Stimulated activated CD8-positive, alpha-beta memory T cell treated with anti-CD3 and anti-CD28 coated beads, Interleukin-7, amount 100 ng/mL, for 4 hours (primary cell): ENCODE measurements around the gene FAM174B.

ENCODE experiments used
- DNase-seq, 2 donors: peaks; one replicate each; pipeline ENCODE4 v3.0.0-alpha.2; 2020; ENCODE audit warnings: low read depth in 2 of 2

The FAM174B gene

DNA sequence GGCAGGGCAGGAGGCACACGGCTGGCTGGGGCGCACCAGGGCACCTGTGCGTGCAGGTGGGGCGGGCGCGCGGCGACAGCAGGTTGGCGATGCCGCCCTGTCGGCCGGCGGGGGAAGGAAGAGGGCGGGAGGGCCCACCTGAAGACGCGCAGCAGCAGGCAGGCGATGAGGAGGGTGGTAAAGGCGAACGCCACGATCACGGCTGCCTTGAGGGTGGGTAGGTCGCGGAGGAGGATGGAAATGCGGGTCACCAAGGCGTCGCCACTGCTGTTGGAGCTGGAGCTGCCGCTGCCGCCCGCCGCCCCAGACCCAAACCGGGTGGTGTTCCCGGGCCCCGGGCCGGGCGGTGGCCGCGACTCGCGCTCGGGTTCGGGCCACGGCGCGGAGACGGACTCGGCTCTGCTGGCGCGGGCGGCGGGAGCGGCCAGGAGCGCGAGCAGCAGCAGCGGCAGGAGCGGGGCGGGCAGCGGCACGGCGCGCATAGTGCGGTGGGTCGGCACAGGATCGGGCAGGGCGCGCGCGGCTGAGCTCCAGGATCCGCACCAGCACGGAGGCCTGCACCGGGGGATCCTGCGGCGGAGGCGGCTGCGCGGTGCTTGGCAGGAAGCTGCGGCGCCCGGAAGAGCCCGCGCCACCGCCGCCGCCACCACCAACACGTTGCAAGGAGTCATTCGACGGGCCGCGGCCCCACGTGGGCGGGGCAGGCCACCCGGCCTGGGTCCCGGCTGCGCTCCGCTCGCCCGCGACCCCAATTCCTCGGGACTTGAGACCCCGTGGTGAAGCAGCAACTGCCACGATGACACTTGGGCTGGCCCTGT, at the start of gene FAM174B:
Gene FAM174B, minus strand, starts transcription at position 598 of the 818 bp plus-strand sequence.
- peak in 1 of 2 donors; percentile 10 for DNase-seq

DNA sequence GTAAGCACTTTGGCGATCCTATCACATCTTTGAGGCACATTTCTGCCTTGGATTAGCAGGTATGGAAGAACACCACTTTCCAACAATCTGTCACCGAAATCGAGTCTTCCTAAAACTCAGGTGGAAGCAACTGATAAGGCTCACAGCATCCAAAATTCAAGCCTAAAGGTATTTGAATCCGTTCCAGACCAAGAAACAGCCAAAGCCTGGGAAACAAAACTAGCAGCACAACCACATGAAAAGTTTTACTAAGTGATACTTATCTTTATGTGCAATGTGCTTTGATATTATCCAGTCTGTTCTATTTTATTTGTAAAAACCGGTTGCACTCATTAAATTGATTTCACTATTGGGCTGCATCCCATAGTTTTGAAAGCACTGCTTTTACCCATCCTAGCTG, 40.5 kb upstream of the FAM174B start:
- no peak for DNase-seq

DNA sequence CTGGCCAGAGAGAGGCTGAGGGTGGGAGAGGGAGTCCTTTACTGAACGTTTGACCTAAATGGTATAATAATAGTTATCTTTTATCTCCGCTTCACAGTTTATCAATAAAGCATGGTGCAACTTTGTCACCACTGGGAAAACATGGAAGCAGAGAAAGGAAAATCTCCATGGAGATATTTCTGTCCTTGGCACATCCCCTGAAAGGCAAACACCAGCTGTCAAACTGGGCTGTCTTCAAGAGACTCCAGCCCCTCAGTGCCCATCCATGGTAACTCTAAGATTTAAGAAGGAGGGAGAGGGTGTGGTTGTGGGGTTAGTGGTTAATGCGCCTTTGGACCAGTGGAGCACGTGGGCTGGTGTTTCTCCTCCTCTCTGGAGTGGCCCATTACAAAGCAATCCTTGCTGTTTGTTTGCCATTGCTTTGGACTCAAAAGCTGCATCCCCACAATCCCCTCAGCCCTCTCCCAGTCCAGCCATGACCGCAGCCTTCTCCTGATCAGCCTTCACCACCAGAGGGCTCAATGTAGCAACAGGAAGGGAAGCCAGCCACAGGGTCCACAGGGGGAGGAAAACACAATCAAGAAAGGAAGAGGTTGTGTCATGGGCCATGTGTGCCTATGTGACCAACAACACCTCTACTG, 38.2 kb upstream of the FAM174B start:
- DNase-seq = no peak

DNA sequence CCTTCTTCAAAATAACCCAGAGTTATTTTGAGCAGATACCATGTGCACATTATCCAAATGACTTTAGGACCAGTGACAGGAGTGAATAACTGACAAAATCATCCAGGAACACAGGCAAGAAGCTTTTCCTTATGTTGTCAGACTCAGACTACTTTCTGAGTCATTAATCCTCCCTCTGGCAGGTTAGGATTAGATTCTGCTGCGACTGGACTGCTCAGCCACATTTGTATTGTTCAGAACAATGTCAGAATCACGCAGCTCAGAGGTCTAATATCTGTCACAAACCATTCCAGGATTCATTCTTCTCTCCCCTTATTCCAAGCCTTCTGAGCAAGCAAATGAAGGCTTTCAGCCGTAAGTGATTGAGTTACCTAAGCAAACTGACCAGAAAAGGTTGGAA, 34.8 kb upstream of the FAM174B start:
- no peak for DNase-seq

DNA sequence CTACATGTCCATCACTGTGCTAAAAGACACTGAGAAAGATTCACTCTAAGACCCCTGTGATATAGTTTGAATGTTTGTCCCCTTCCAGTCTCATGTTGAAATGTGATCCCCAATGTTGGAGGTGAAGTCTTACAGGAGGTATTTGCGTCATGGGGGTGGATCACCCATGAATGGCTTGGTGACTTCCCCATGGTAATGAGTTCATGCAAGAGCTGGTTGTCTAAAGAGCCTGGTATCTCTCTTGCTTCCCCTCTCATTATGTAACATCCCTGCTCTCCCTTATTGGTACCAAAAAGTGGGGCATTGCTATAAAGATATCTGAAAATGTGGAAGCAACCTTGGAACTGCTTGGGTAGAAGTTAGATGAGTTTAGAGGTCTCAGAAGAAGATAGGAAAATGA, 32.2 kb upstream of the FAM174B start:
- no peak for DNase-seq

DNA sequence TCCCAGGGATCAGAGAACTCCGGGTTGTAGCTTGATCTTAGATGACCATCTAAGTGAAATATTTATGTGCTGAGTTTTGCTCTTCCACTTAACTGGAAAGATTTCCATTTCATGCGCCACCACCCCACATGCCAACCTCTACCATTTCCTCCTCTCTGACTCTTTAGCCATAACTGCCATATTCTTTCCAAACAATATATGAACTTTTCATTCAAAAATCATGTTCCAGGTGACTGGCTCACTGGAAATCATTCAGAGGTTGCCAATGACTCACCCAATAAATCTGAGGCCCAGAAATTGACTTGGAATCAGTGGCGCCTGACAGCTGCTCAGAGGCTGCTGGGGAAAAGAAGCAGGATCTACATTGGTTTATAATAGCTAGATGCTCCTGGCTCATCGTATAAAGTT, 31.6 kb upstream of the FAM174B start:
- no peak for DNase-seq

DNA sequence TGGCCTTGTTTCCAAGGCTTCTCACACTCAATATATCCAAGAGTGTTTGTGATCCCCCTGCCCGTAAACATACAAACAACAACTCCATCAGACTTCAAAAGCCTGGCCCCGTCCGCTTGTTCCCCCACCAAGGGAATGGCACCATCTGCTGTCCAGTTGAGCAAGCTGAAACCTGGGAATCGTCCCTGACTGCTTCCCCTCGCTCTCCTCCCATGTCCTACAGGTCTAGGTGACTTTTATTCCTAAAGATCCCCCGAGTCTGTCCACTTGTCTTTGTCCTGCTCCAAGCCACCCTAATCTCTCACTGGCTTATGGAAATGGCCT, 27.9 kb upstream of the FAM174B start:
- DNase-seq = no peak

DNA sequence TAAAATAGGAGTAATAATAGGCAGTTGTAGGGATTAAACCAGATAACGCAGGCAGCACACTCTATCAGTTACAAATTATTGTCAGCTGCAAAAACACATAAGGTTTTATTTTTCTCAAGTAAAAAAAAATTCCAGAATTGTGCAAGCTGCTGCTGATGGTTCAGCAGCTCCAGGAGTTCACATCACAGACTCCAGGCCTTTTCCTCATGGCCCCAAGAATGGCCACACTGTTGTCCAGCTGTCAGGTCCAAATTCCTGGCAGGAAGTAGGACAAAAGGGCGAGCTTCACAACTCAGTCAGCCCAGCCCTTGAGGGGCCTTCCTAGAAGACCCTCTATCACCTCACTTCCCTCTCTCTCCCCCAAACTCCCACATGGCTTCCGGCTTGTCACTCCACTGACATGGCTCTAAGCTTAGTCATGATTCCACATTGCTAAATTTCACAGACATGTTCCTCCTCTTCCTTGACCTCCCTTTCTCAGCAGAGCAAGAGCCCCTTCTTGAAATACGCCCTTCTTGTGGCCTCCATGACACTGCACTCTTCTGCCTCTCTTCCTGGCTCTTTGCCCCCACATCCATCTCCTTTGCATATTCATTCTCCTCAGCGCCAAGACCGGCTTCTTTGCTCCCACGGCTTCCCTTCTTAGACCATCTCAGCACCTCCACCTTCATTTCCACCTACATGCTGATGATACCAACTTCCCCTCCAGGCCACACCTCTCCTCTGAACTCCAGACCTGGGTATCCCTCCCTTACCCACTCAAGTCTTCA, 27.4 kb upstream of the FAM174B start:
- no peak for DNase-seq

DNA sequence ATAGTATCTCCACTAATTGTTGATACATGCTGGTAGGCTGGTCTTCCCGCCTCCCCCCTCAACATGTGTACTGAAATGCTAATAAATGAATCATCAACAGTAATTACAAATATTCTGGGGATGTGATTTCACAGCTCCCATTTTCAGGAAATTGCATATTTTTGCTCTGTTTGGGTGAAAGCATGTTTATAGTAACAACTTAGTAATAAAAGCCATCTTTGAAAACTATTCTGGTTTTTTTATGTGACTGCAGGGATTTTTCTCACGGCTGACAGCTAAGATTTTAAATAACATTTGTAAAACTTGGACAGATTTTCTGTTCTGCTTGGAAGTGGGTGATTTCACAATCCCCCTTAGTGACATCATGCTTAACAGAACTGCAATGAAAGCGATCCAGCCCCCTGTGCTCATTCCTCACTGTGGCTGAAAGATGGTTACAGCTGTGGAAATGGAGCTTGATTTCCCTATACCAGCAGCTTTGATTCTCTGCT, 25.6 kb upstream of the FAM174B start:
- DNase-seq = no peak

DNA sequence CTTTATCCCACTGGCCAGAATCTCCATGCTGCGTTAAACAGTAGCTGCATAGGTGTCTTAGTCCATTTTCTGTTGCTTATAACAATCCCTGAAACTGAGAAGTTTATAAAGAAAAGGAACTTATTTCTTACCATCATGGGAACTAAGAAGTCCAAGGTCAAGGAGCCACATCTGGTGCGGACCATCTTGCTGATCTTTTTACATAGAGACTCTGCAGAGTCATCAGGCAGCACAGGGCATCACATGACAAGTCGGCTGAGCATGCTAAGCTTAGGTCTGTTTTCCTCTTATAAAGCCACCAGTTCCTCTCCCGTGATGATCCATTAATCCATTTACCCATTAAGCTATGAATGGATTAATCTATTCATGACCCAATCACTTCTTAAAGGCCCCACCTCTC, 22.4 kb upstream of the FAM174B start:
- no peak for DNase-seq

DNA sequence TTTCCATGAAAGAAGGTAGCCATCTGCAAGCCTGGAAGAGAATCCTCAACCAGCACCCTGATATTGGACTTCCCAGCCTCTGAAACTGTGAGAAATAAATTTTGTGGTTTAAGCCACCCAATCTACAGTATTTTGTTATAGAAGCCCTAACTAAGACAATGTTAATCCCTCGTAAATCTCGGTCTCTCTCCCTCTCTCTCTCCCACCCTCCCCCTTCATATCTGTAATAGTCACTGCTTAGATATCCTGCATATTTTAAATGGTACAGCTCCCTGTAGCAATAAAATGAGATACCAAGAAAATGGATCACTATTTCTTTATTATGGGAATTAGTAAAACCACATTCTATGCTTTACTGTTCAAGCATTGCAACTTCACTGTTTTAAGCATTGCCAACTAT, 21.0 kb upstream of the FAM174B start:
- no peak for DNase-seq

DNA sequence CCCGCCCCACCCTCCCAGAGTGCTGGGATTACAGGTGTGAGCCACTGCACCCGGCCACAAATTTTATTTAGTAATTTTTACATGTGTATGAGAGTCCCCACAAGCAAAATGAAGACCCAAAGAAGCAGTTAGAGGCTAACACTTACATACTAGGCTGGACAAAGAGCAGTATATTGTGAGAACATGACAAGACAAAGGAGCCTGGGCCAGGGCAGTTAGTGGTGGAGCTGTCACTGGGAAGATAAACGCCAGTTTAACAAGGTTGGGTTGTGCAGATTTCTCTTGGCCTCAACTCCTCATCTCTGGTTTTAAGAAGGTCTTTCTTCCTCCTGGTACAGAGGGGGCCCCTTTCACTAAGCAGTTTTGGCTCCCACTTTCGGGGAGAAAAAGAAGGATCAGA, 19.9 kb upstream of the FAM174B start:
- DNase-seq = no peak

DNA sequence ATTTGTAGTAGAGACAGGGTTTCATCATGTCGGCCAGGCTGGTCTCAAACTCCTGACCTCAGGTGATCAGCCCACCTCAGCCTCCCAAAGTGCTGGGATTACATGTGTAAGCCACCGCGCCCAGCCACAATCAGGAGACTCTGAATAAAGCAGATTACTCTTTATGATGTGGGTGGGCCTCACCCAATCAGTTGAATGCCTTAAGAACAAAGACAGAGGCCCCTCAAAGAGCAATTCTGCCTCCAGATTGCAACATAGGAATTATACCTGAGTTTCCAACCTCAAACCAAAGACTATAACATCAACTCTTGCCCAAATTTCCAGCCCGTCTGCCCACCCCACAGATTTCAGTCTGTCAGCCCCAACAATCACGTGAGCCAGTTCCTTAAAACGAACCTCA, 18.8 kb upstream of the FAM174B start:
- no peak for DNase-seq

DNA sequence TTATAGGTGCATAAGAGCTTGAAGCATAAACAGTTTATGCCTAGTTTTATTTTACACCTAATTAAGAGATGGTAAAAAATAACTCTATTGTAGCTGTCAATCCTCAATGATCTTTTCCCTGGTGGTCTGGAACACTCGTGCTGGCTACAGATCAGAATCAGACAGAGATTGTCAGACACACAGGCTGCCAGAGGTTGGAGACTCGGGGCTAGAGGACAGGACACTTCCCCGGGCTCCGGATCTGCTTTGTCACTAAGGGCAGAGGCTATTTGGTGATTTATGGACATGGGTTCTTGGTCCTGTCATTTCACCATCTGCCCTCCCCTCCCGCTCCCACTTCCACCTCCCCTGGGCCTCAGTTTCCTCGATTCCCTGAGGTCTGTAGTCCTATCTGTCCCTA, 16.5 kb upstream of the FAM174B start:
- DNase-seq = no peak

DNA sequence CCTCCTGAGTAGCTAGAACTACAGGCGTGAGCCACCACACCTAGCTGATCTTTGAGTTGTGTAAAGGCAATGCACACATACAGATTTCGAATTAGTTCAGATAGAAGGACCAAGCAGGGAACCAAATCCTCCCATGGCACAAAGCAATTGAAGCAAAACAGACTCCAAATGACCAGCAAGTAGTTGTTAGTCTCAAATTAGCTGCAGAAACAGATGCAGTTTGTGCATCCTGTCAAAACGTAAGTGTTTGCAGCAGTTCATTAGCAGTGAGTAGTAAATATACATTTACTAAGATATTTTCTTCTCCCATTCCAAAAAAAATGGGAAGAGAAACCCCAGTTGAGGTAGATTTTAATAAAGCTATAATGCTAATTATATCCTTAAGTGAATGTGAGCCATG, 15.8 kb upstream of the FAM174B start:
- no peak for DNase-seq

DNA sequence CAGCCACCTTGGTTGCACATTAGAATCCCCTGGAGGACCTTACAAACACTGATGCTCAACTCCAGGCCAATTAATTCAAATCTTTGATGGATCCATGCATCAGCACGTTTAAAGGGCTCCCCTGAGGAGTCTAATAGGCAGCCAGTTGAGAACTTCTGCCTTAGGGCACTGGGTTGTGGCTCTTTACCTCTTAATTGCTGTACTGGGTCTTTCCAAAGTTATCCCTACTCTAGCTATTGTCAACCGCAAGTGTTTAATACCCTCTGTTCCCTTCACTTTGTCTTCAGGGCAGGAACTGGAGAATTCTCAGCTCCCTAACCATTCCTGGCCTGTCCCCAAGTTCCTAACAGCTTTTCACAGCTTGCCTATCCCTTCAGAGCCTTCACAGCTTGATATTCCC, 15.0 kb upstream of the FAM174B start:
- no peak for DNase-seq

DNA sequence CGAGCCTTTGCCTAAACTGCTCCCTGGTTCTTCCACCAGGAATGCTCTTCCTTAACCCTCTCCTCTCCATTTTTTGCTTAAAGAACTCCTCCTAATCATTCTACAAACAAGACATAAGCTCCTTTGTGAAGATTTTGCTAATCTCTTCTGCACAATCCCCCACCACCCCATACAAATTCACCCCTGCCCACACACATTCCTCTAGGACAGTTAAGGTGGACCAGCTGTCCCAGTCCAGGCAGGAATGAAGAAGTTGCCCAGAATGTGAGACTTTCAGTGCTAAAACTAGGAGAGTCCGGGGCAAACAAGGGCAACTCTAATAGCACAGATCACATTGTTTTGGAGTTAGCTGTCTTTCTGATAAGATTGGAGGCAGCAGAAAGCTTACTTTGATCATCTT, 13.9 kb upstream of the FAM174B start:
- DNase-seq = no peak

DNA sequence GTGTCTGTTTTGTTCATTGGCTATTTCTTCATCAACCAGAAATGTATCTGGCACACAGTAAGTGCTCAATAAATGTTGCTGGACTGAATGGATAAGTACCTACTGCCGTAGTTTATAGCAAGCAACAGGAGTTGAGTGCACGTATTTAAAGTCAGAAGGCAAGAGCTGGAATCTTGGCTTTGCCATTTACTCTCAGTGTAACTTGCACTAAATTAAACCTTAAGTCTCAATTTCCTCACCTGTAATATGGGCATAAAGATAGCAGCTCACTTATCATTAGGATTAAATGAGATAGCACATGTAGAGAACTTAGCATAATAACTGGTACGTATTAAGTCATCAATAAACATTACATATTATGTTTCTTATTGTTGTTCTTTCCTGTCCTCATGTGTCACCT, 13.0 kb upstream of the FAM174B start:
- DNase-seq = no peak

DNA sequence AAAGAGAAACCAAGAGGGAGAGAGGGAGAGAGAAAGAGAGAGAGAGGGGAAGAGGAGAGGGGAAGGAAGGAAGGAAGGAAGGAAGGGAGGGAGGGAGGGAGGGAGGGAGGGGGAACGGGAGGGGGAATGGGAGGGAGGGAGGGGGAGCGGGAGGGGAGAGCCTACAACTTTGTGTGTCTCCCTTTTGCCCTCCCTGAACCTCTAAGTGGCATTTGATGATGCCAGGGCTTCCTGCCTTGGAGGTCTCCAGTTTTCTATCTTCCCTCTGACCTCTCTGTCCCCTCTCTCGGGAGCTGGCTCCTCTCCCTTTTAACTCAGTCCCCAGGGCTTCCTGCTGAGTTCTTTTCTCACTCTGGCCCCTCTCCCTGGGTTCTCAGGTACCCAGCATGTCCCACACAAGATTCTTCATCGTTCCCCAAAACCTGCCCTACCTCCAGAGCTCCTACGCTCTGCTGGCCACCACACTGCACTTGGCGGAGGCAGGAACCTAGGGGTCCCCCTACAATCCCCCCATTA, 12.5 kb upstream of the FAM174B start:
- DNase-seq = no peak

DNA sequence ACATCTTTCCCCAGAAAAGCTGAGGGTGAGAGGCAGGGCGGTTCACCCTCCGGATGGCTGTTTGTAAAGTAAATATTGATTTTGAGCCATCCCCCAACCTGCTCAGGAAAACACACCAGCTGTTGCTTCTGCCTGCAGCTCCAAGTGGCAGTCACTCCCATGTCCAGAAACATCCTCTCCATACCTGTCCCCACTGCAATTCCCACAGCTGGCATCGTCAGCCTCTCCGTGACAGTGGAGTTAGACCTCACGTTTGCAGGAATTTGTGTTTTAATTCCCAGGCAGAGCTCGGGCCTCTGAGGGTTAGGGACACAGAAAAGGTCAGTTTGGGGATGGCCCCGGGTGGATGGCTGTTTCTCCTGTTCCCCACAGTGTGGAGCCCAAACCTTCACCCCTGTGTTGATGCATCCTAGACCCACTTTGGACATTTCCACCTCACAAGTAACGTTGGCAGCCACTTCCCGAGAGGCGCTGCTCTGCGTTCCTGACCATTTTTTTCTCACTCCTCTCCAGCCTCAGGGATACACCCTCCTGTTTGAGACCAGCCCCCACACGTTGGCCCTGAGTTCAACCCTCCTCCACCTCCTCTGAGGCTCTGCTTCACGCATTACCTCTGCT, 11.8 kb upstream of the FAM174B start:
- DNase-seq = no peak

DNA sequence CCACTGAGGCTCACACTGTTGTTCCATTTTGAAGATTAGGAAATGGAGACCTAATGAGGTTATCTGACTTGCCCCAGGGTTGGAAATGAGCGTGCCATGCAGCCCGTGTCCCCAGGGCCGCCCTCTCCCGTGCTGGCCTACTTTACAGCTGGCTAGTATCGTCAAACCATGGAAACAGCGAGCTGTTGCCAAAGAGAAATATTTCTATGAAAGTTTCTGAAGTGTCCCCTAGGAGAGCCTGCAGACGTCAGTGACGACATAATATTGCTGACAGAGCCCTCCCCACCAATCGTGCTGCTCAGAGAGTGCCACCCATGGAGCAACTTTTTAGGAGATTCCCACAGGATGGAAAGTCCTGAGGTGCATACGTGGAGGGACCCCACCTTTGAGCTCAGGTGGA, 11.2 kb upstream of the FAM174B start:
- no peak for DNase-seq

DNA sequence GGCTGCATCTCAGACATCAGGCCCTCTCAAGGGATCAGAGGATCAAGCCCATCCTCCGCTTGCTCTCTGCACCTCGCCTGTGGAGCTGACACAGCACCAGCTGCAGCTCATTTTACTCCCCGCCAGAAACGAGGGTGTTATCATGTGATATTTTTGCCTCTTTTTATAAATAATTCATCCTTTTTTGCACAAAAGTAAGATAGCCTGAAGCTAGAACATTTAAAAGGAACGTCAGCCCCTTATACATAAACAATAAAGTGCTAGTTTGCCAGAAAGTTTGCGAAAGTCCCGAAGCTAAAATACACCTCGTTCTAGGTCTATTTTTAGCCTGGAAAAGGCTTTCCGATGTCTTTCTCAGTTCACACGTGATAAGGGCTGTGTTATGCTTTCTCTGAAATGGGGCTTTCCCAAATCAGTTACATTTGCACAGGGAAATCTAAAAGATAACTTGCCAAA, 9.6 kb upstream of the FAM174B start:
- no peak for DNase-seq
